ENCODE results near the gene CORO2A. TPM values are rescaled to one million over a fixed set of nuclear protein-coding genes. Genes with fewer than 3 reads are reported as not detected.

The CORO2A gene
- total and polyA plus RNA-seq, 2 of the 4 experiments (the other 2 are of a cell fraction) = 1.9 to 2.2 TPM

GRCh38 chr9:98081477-98082219 lies 110.8 kb downstream of the CORO2A start:
- Histone ChIP-seq H2BK120ac (ENCODE audit: low read depth, low read length) (peak overlapping the region; percentile 36; the same call in 1 of the 2 replicates), H4K5ac (ENCODE audit: low read depth, low read length) (no peak overlapping the region), H3K14ac (replicated peaks; ENCODE audit: low read depth, low read length) (peak overlapping the region; percentile 31; the same call in 1 of the 2 replicates), H2AK9ac (replicated peaks; ENCODE audit: low read depth, low read length, poor library complexity) (peak overlapping the region; percentile 62), H3K27ac (ENCODE audit: insufficient read depth, low read length) (peak overlapping the region; percentile 73), H4K91ac (ENCODE audit: insufficient read depth, low read depth, low read length) (peak overlapping the region; percentile 23; the same call in 1 of the 2 replicates), H3K23ac (ENCODE audit: low read depth, low read length) (peak overlapping the region; percentile 44; the same call in 1 of the 2 replicates), H3K56ac (ENCODE audit: extremely low read depth, insufficient read depth, low read length) (no peak overlapping the region), H2BK5ac (ENCODE audit: low read depth, low read length, poor library complexity, severe bottlenecking) (peak overlapping the region; percentile 81), H4K20me1 (ENCODE audit: insufficient read depth, low read length) (0 out of 2 replicates have a peak, but pooled peaks cover 5% of the 10 kb centered on the region), H3K9me3 (ENCODE audit: control insufficient read depth, insufficient read depth, low read length) (no peaks in the 10 kb centered on the region), H3K79me1 (ENCODE audit: low read depth in 1 of 2, low read length in 2 of 2) (peaks cover 14 to 33% of the 10 kb centered on the region in 2 experiments; a peak in 3 of 4 replicates), H3K9me1 (ENCODE audit: insufficient read depth, low read length) (peaks cover 11% of the 10 kb centered on the region), H2BK15ac (ENCODE audit: low read depth, low read length) (no peak overlapping the region; the same call in 2 of the 3 replicates), H3K4me2 (ENCODE audit: low read depth, low read length) (no peak overlapping the region), H3K4me3 (ENCODE audit: insufficient read depth, low read depth, low read length) (no peak overlapping the region), H3K9ac (ENCODE audit: low read depth, low read length) (peak overlapping the region; percentile 41; the same call in 1 of the 2 replicates), H2AFZ (replicated peaks; ENCODE audit: low read length, poor library complexity) (no peak overlapping the region), H2AK5ac (ENCODE audit: low read depth, low read length) (peak overlapping the region; percentile 73), H2BK20ac (ENCODE audit: low read depth, low read length) (peak overlapping the region; percentile 51; the same call in 1 of the 2 replicates), H3K18ac (ENCODE audit: low read depth, low read length) (peak overlapping the region; percentile 34; the same call in 1 of the 2 replicates), H4K8ac (ENCODE audit: low read depth in 2 of 2, low read length in 2 of 2) (peak overlapping the region; percentile 16 to 47; a peak in 3 of 4 replicates), H3K36me3 (ENCODE audit: control insufficient read depth, insufficient read depth, low read length) (peaks cover 33% of the 10 kb centered on the region), H3K27me3 (ENCODE audit: control insufficient read depth, insufficient read depth, low read length) (no peaks in the 10 kb centered on the region), H3K4ac (ENCODE audit: low read depth, low read length) (peak overlapping the region; percentile 75), H3K4me1 (ENCODE audit: control insufficient read depth, insufficient read depth, low read length) (peaks cover 18% of the 10 kb centered on the region)
- ATAC-seq (ENCODE audit: low read depth) = peak; percentile 53
- ChIA-PET POLR2A (ENCODE audit: unreplicated experiment) (no interaction called here), CTCF (no interaction called here)
- in situ Hi-C loops (cut with MboI; ENCODE audit: low sequenced_read_pairs) (no loop called here), intact Hi-C loops (cut with micrococcal nuclease) (no loop called here), dilution Hi-C loops (cut with HindIII; ENCODE audit: low sequenced_read_pairs, unreplicated experiment) (no loop called here)
- WGBS, 2 experiments (ENCODE audit: extremely low coverage in 2 of 2, insufficient read length in 1 of 2) = 71% methylated on average over 3 of the region's 6 CpGs; no CpG with 5 or more reads in 1 of the 2 experiments
- no TSS peak for BruUV-seq (replicated peaks)
- peak; percentile 50 for DNase-seq
- TF ChIP-seq NFE2L2 (IDR thresholded peaks at IDR 0.05; ENCODE audit: low read depth, low read length) = no peak
- TF ChIP-seq FOS (IDR thresholded peaks at IDR 0.05; ENCODE audit: low read depth, low read length) = peak; percentile 29; the same call in 1 of the 2 replicates
- TF ChIP-seq SMC3 (IDR thresholded peaks at IDR 0.05; ENCODE audit: low read depth, low read length) = no peak
- TF ChIP-seq MAZ (IDR thresholded peaks at IDR 0.05; ENCODE audit: borderline replicate concordance, low read depth, low read length) = no peak
- peak; percentile 91 for TF ChIP-seq CEBPB (IDR thresholded peaks at IDR 0.05; ENCODE audit: low read depth, low read length)
- no peak for TF ChIP-seq RAD21 (IDR thresholded peaks at IDR 0.05; ENCODE audit: low read length)
- TF ChIP-seq, protein P1, sequence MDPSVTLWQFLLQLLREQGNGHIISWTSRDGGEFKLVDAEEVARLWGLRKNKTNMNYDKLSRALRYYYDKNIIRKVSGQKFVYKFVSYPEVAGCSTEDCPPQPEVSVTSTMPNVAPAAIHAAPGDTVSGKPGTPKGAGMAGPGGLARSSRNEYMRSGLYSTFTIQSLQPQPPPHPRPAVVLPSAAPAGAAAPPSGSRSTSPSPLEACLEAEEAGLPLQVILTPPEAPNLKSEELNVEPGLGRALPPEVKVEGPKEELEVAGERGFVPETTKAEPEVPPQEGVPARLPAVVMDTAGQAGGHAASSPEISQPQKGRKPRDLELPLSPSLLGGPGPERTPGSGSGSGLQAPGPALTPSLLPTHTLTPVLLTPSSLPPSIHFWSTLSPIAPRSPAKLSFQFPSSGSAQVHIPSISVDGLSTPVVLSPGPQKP (IDR thresholded peaks at IDR 0.05; ENCODE audit: borderline replicate concordance, low read depth, low read length) = no peak
- TF ChIP-seq CHD1 (IDR thresholded peaks at IDR 0.05; ENCODE audit: low read depth, low read length) = no peak
- TF ChIP-seq RCOR1 (IDR thresholded peaks at IDR 0.05; ENCODE audit: insufficient replicate concordance, low read length) = no peak
- TF ChIP-seq, protein P2, sequence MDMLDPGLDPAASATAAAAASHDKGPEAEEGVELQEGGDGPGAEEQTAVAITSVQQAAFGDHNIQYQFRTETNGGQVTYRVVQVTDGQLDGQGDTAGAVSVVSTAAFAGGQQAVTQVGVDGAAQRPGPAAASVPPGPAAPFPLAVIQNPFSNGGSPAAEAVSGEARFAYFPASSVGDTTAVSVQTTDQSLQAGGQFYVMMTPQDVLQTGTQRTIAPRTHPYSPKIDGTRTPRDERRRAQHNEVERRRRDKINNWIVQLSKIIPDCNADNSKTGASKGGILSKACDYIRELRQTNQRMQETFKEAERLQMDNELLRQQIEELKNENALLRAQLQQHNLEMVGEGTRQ (IDR thresholded peaks at IDR 0.05; ENCODE audit: low read depth, low read length) = no peak
- peak; percentile 21; the same call in 1 of the 2 replicates for TF ChIP-seq BHLHE40 (IDR thresholded peaks at IDR 0.05; ENCODE audit: low read depth, low read length)
- TF ChIP-seq, protein P3, sequence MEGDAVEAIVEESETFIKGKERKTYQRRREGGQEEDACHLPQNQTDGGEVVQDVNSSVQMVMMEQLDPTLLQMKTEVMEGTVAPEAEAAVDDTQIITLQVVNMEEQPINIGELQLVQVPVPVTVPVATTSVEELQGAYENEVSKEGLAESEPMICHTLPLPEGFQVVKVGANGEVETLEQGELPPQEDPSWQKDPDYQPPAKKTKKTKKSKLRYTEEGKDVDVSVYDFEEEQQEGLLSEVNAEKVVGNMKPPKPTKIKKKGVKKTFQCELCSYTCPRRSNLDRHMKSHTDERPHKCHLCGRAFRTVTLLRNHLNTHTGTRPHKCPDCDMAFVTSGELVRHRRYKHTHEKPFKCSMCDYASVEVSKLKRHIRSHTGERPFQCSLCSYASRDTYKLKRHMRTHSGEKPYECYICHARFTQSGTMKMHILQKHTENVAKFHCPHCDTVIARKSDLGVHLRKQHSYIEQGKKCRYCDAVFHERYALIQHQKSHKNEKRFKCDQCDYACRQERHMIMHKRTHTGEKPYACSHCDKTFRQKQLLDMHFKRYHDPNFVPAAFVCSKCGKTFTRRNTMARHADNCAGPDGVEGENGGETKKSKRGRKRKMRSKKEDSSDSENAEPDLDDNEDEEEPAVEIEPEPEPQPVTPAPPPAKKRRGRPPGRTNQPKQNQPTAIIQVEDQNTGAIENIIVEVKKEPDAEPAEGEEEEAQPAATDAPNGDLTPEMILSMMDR (conservative IDR thresholded peaks at IDR 0.05; ENCODE audit: low read depth, low read length) = no peak
- TF ChIP-seq POLR2A (IDR thresholded peaks at IDR 0.05; ENCODE audit: low read depth, low read length) = no peak
- TF ChIP-seq MXI1 (IDR thresholded peaks at IDR 0.05; ENCODE audit: borderline replicate concordance, low read depth, low read length) = 0 out of 2 replicates have a peak, but pooled peaks have one; percentile 15

All from IMR-90 (cell line).